H1 (cell line): Measurements from ENCODE around the gene DCLK1. TPM values are rescaled to one million over a fixed set of nuclear protein-coding genes. Genes with fewer than 3 reads are reported as not detected.

Experiments used
- CREB1 ChIP-seq: IDR thresholded peaks from 2 replicates; pipeline ENCODE4 v1.6.1; 2012; ENCODE audit warnings: inconsistent platforms
- EZH2 ChIP-seq: fragments of 200-600 bp; sonication (generic); IDR thresholded peaks from 2 replicates; pipeline ENCODE4 v1.7.1; 2012; ENCODE audit warnings: low read depth, mild to moderate bottlenecking, moderate library complexity, low read length, inconsistent platforms; ENCODE audit not compliant: severe bottlenecking
- GABPA ChIP-seq: IDR thresholded peaks from 2 replicates; pipeline ENCODE4 v1.6.1; 2011; ENCODE audit warnings: mild to moderate bottlenecking, low read length, moderate library complexity, borderline replicate concordance; ENCODE audit not compliant: insufficient read depth
- HDAC6 ChIP-seq: IDR thresholded peaks from one replicate; pipeline ENCODE4 v1.7.1; 2012; ENCODE audit warnings: low read depth, mild to moderate bottlenecking, inconsistent platforms, low read length, moderate library complexity
- RBBP5 ChIP-seq: IDR thresholded peaks from 2 replicates; pipeline ENCODE4 v1.7.1; 2012; ENCODE audit warnings: low read depth, mild to moderate bottlenecking, inconsistent platforms, low read length, moderate library complexity, borderline replicate concordance
- RFX5 ChIP-seq: IDR thresholded peaks from 2 replicates; pipeline ENCODE4 v1.6.1; 2011; ENCODE audit warnings: low read depth, low read length, improper control_type of control experiment, borderline replicate concordance
- SP1 ChIP-seq: IDR thresholded peaks from 2 replicates; pipeline ENCODE4 v1.6.1; 2011; ENCODE audit warnings: low read depth, low read length
- TBP ChIP-seq: IDR thresholded peaks from 2 replicates; pipeline ENCODE4 v1.6.1; 2011; ENCODE audit warnings: low read depth, low read length, improper control_type of control experiment
- USF2 ChIP-seq: IDR thresholded peaks from 2 replicates; pipeline ENCODE4 v1.6.1; 2011; ENCODE audit warnings: low read length, improper control_type of control experiment
- polyA plus RNA-seq, 7 experiments: library from polyadenylated mRNA; depleted of rRNA in 3 of 7; stranded (reverse) in 5 of 7; unstranded in 2 of 7; fragments of >200 nt in 5 of 7; fragments of 200-250 nt in 2 of 7; gene quantifications; 1 replicate in 5 of 7; 2 replicates in 1 of 7; 4 replicates in 1 of 7; pipeline versions ENCODE4 v1.2.1 to v1.2.3, GENCODE V29; 2011 to 2013; ENCODE audit warnings: missing spikeins in 2 of 7, mixed read lengths in 2 of 7
- total RNA-seq: library from RNA; stranded (reverse); fragmentation: NEBNext Ultra II Directional; extraction: Animal tissue kit (Norgen Biotek cat#: 25700); gene quantifications from 2 replicates; pipeline ENCODE4 v1.2.1, GENCODE V29; 2021

DCLK1 gene
- total and polyA plus RNA-seq, 2 of the 8 experiments (the other 6 are each of a cell fraction or from before 2014, with no cell fraction given), result 22.8 to 41.0 TPM

- TF ChIP-seq CREB1, result no peak
- TF ChIP-seq GABPA, result no peak
- TF ChIP-seq RFX5, result no peak
- TF ChIP-seq RBBP5, result no peak
- no peak for TF ChIP-seq EZH2
- TF ChIP-seq SP1, result no peak
- no peak for TF ChIP-seq HDAC6
- no peak for TF ChIP-seq TBP
- TF ChIP-seq USF2, result no peak
- TF ChIP-seq, all 59 proteins: peak for 0
Observed at GRCh38 chr13:35764326-35765015, 366.7 kb downstream of the DCLK1 start (continued).
